H1 (cell line): ENCODE measurements around the gene ZNF618. TPM values are rescaled to one million over a fixed set of nuclear protein-coding genes. Genes with fewer than 3 reads are reported as not detected.

Source experiments
- CTCF ChIA-PET: fragments of 300-600 bp; sonication (Branson Sonifier 250); formaldehyde crosslinking; loops from one replicate; lab custom pipeline; 2021; ENCODE audit not compliant: partially characterized antibody; lab: Charles Lee
- POLR2A ChIA-PET: fragments of 300-600 bp; sonication (Branson Sonifier 250); formaldehyde crosslinking; loops from one replicate; lab custom pipeline; 2021; ENCODE audit warnings: inconsistent platforms; ENCODE audit not compliant: partially characterized antibody; lab: Charles Lee
- DNase-seq, 2 experiments: peaks; one replicate each; pipeline versions ENCODE4 v3.0.0 to v3.0.0-alpha.2; 2010 to 2022; ENCODE audit warnings: low spot score in 2 of 2, low read depth in 1 of 2, mixed read lengths in 1 of 2
- FAIRE-seq: peaks from 2 replicates; lab custom pipeline; 2011; peaks lifted over from hg19 to GRCh38; lab: Jason Lieb, UNC
- H2AFZ ChIP-seq: 2 replicates; pipeline ENCODE4 v1.8.1; 2012; ENCODE audit warnings: low read length, inconsistent platforms
- H2AK5ac ChIP-seq: 2 replicates; pipeline ENCODE4 v1.6.1; 2013; ENCODE audit warnings: low read depth, low read length
- H2BK120ac ChIP-seq: replicated peaks from 2 replicates; pipeline ENCODE3; 2013; ENCODE audit warnings: low read depth, low read length, inconsistent platforms
- H2BK12ac ChIP-seq: 2 replicates; pipeline ENCODE4 v1.6.1; 2013; ENCODE audit warnings: low read depth, low read length
- H2BK15ac ChIP-seq: 2 replicates; pipeline ENCODE4 v1.6.1; 2013; ENCODE audit warnings: low read length
- H2BK20ac ChIP-seq: 2 replicates; pipeline ENCODE4 v1.6.1; 2013; ENCODE audit warnings: low read length
- H2BK5ac ChIP-seq: 2 replicates; pipeline ENCODE4 v1.6.1; 2013; ENCODE audit warnings: low read depth, low read length
- H3K14ac ChIP-seq: 2 replicates; pipeline ENCODE4 v1.6.1; 2013; ENCODE audit warnings: inconsistent platforms; ENCODE audit not compliant: insufficient read length
- H3K18ac ChIP-seq: 2 replicates; pipeline ENCODE4 v1.6.1; 2013; ENCODE audit warnings: low read length; ENCODE audit errors: extremely low read depth
- H3K23ac ChIP-seq: 2 replicates; pipeline ENCODE4 v1.6.1; 2013; ENCODE audit warnings: inconsistent platforms; ENCODE audit not compliant: insufficient read length
- H3K23me2 ChIP-seq: 2 replicates; pipeline ENCODE4 v1.6.1; 2013; ENCODE audit warnings: low read depth, low read length
- H3K27ac ChIP-seq: 2 replicates; pipeline ENCODE4 v1.6.1; 2011; ENCODE audit warnings: low read depth, low read length, inconsistent platforms
- H3K27me3 ChIP-seq, 4 experiments: replicated peaks in 1 of 4; 1 replicate in 1 of 4; 2 replicates in 3 of 4; pipeline versions ENCODE4 v1.6.1 to v1.8.1; 2011 to 2013; ENCODE audit warnings: low read length in 3 of 4, mild to moderate bottlenecking in 3 of 4, inconsistent platforms in 2 of 4, mixed read lengths in 2 of 4, moderate library complexity in 1 of 4; ENCODE audit not compliant: control insufficient read depth in 3 of 4, insufficient read depth in 3 of 4; ENCODE audit errors: extremely low read depth in 1 of 4
- H3K36me3 ChIP-seq, 4 experiments: 2 replicates each; pipeline versions ENCODE4 v1.6.1 to v1.8.1; 2011 to 2013; ENCODE audit warnings: mild to moderate bottlenecking in 4 of 4, low read length in 3 of 4, moderate library complexity in 2 of 4, control low read depth in 1 of 4, inconsistent platforms in 1 of 4; ENCODE audit not compliant: insufficient read depth in 4 of 4, control insufficient read depth in 2 of 4
- H3K4ac ChIP-seq: replicated peaks from 2 replicates; pipeline ENCODE3; 2013; ENCODE audit warnings: low read length, low read depth, mixed read lengths, inconsistent platforms; ENCODE audit not compliant: insufficient read length
- H3K4me1 ChIP-seq, 4 experiments: replicated peaks in 1 of 4; 1 replicate in 1 of 4; 2 replicates in 3 of 4; pipeline versions ENCODE4 v1.6.1 to v1.8.1; 2011 to 2013; ENCODE audit warnings: low read length in 3 of 4, inconsistent platforms in 2 of 4, mixed read lengths in 1 of 4; ENCODE audit not compliant: insufficient read depth in 4 of 4, control insufficient read depth in 3 of 4
- H3K4me2 ChIP-seq, 2 experiments: 2 replicates each; pipeline versions ENCODE4 v1.6.1 to v1.8.1; 2011 to 2013; ENCODE audit warnings: low read depth in 2 of 2, low read length in 2 of 2, control low read depth in 1 of 2, inconsistent platforms in 1 of 2, mild to moderate bottlenecking in 1 of 2; ENCODE audit not compliant: insufficient read depth in 1 of 2
- H3K4me3 ChIP-seq, 4 experiments: fragments of 200-600, 300-600 bp in 1 of 4; sonication (generic), shearing (Covaris generic), sonication (Bioruptor Twin) in 1 of 4; 2 replicates each; pipeline versions ENCODE4 v1.5.1 to v1.8.1; 2011 to 2016; ENCODE audit warnings: low read length in 4 of 4, low read depth in 3 of 4, control low read depth in 2 of 4, inconsistent platforms in 2 of 4, mild to moderate bottlenecking in 2 of 4, mixed read lengths in 1 of 4, moderate library complexity in 1 of 4; ENCODE audit not compliant: insufficient read depth in 2 of 4; ENCODE audit errors: extremely low read depth in 1 of 4
- H3K56ac ChIP-seq: replicated peaks from 2 replicates; pipeline ENCODE3; 2013; ENCODE audit warnings: low read depth, mild to moderate bottlenecking, mixed read lengths, low read length, inconsistent platforms; ENCODE audit not compliant: insufficient read length
- H3K79me1 ChIP-seq: 2 replicates; pipeline ENCODE4 v1.6.1; 2013; ENCODE audit warnings: low read depth, low read length, control low read depth
- H3K79me2 ChIP-seq, 2 experiments: 2 replicates each; pipeline versions ENCODE4 v1.6.1 to v1.8.1; 2012 to 2013; ENCODE audit warnings: low read length in 2 of 2, mild to moderate bottlenecking in 2 of 2, inconsistent platforms in 1 of 2; ENCODE audit not compliant: insufficient read depth in 2 of 2, control insufficient read depth in 1 of 2
- H3K9ac ChIP-seq, 4 experiments: replicated peaks in 1 of 4; 1 replicate in 1 of 4; 2 replicates in 3 of 4; pipeline versions ENCODE4 v1.6.1 to v1.8.1; 2011 to 2013; ENCODE audit warnings: low read depth in 3 of 4, low read length in 3 of 4, control low read depth in 2 of 4, mild to moderate bottlenecking in 2 of 4, moderate library complexity in 2 of 4, inconsistent platforms in 1 of 4; ENCODE audit errors: extremely low read depth in 1 of 4
- H3K9me3 ChIP-seq, 2 experiments: 2 replicates each; pipeline versions ENCODE4 v1.6.1 to v1.8.1; 2012 to 2013; ENCODE audit warnings: mild to moderate bottlenecking in 2 of 2, moderate library complexity in 2 of 2, control low read depth in 1 of 2, inconsistent platforms in 1 of 2, low read depth in 1 of 2, low read length in 1 of 2, mixed read lengths in 1 of 2; ENCODE audit not compliant: insufficient read depth in 2 of 2
- H4K20me1 ChIP-seq, 2 experiments: replicated peaks in 1 of 2; 2 replicates each; pipeline versions ENCODE3 to v1.8.1; 2011 to 2013; ENCODE audit warnings: inconsistent platforms in 2 of 2, low read length in 2 of 2, mild to moderate bottlenecking in 1 of 2; ENCODE audit not compliant: insufficient read depth in 2 of 2, control insufficient read depth in 1 of 2
- H4K5ac ChIP-seq: 2 replicates; pipeline ENCODE4 v1.6.1; 2013; ENCODE audit warnings: low read length, low read depth, mixed read lengths, inconsistent platforms; ENCODE audit not compliant: insufficient read length
- H4K8ac ChIP-seq: 2 replicates; pipeline ENCODE4 v1.8.0; 2013; ENCODE audit warnings: mild to moderate bottlenecking, moderate library complexity, low read length, inconsistent platforms; ENCODE audit not compliant: insufficient read depth; ENCODE audit errors: extremely low read depth
- H4K91ac ChIP-seq: replicated peaks from 2 replicates; pipeline ENCODE3; 2013; ENCODE audit warnings: low read length, mixed read lengths, inconsistent platforms; ENCODE audit not compliant: insufficient read length
- ATF2 ChIP-seq: IDR thresholded peaks from 2 replicates; pipeline ENCODE4 v1.6.1; 2012; ENCODE audit warnings: low read length, inconsistent platforms
- KDM4A ChIP-seq: IDR thresholded peaks from one replicate; pipeline ENCODE4 v1.7.1; 2012; ENCODE audit warnings: low read depth, mild to moderate bottlenecking, moderate library complexity, low read length, inconsistent platforms; ENCODE audit not compliant: severe bottlenecking
- MAFK ChIP-seq: IDR thresholded peaks from 2 replicates; pipeline ENCODE4 v1.6.1; 2012; ENCODE audit warnings: low read depth, mild to moderate bottlenecking, improper control_type of control experiment, low read length
- RBBP5 ChIP-seq: IDR thresholded peaks from 2 replicates; pipeline ENCODE4 v1.7.1; 2012; ENCODE audit warnings: low read depth, mild to moderate bottlenecking, inconsistent platforms, low read length, moderate library complexity, borderline replicate concordance
- WGBS, 2 experiments: shearing (Covaris generic) in 1 of 2; methylation state at CpG; one replicate each; pipeline versions ENCODE4 v1.1.6 to v1.1.7; 2013 to 2015; ENCODE audit warnings: low lambda C conversion rate in 2 of 2, mixed read lengths in 2 of 2, inconsistent platforms in 1 of 2, low coverage in 1 of 2, missing lambda C conversion rate in 1 of 2; ENCODE audit not compliant: insufficient replicate concordance in 2 of 2, insufficient coverage in 1 of 2, insufficient read length in 1 of 2; ENCODE audit errors: extremely low coverage in 1 of 2, missing lambda C conversion rate in 1 of 2; 5-methylcytosine and 5-hydroxymethylcytosine counted together
- polyA plus RNA-seq, 7 experiments: library from polyadenylated mRNA; depleted of rRNA in 3 of 7; stranded (reverse) in 5 of 7; unstranded in 2 of 7; fragments of >200 nt in 5 of 7; fragments of 200-250 nt in 2 of 7; gene quantifications; 1 replicate in 5 of 7; 2 replicates in 1 of 7; 4 replicates in 1 of 7; pipeline versions ENCODE4 v1.2.1 to v1.2.3, GENCODE V29; 2011 to 2013; ENCODE audit warnings: missing spikeins in 2 of 7, mixed read lengths in 2 of 7
- total RNA-seq: library from RNA; stranded (reverse); fragmentation: NEBNext Ultra II Directional; extraction: Animal tissue kit (Norgen Biotek cat#: 25700); gene quantifications from 2 replicates; pipeline ENCODE4 v1.2.1, GENCODE V29; 2021

ZNF618 gene
- total and polyA plus RNA-seq, 2 of the 8 experiments (the other 6 are each of a cell fraction or from before 2014, with no cell fraction given) = 9.6 to 28.5 TPM

GRCh38 chr9:114055894-114056293, 179.8 kb downstream of the ZNF618 start:
- no peak overlapping the region for H3K23ac ChIP-seq
- H2BK12ac ChIP-seq = no peak overlapping the region
- H3K27me3 ChIP-seq = no peaks in the 10 kb centered on the region
- H4K5ac ChIP-seq = no peak overlapping the region
- H2BK20ac ChIP-seq = no peak overlapping the region
- no peaks in the 10 kb centered on the region for H3K23me2 ChIP-seq
- peaks cover 0 to 6% (median 2%) of the 10 kb centered on the region in 4 experiments; a peak in 2 of 8 replicates for H3K36me3 ChIP-seq
- no peak overlapping the region for H3K9ac ChIP-seq
- no peaks in the 10 kb centered on the region for H3K4me1 ChIP-seq
- H4K8ac ChIP-seq = no peak overlapping the region
- no peak overlapping the region for H2AFZ ChIP-seq
- H2BK120ac ChIP-seq = no peak overlapping the region
- H3K4me2 ChIP-seq = no peak overlapping the region
- no peaks in the 10 kb centered on the region for H3K79me1 ChIP-seq
- no peak overlapping the region for H3K56ac ChIP-seq
- no peak overlapping the region for H3K14ac ChIP-seq
- no peak overlapping the region for H3K4ac ChIP-seq
- FAIRE-seq (no peak), DNase-seq (peak in 1 of 2 experiments; percentile 19)
- POLR2A ChIA-PET = no interaction called here
- H3K79me2 ChIP-seq = no peaks in the 10 kb centered on the region
- WGBS, 2 experiments = 90% methylated on average over 7 of the region's 7 CpGs; no CpG with 5 or more reads in 1 of the 2 experiments
- H3K9me3 ChIP-seq = no peaks in the 10 kb centered on the region
- no peak overlapping the region for H2BK15ac ChIP-seq
- H2BK5ac ChIP-seq = no peak overlapping the region
- no peak overlapping the region for H4K91ac ChIP-seq
- no peak overlapping the region for H3K18ac ChIP-seq
- H2AK5ac ChIP-seq = no peak overlapping the region
- H3K4me3 ChIP-seq = no peak overlapping the region
- CTCF ChIA-PET = no interaction called here
- H4K20me1 ChIP-seq = peaks cover 0 to 3% of the 10 kb centered on the region in 2 experiments
- no peak overlapping the region for H3K27ac ChIP-seq
- TF ChIP-seq RBBP5 (no peak), MAFK (no peak), ATF2 (no peak), KDM4A (no peak)
